GM21786 (cell line): ENCODE data around the gene NLN.
"Not testable (repeated sequence)": the region's sequence is repeated elsewhere in the genome, so short reads cannot be mapped to it uniquely, and the experiment has no call there.

ENCODE experiments used
- ATAC-seq: cut with Tn5 transposase; IDR thresholded peaks from one replicate; pipeline ENCODE4 v1.9.1; 2021; ENCODE audit not compliant: unreplicated experiment

NLN gene

GRCh38 chr5:65769539-65769938, 47.5 kb downstream of the NLN start:
- ATAC-seq: no peak

GRCh38 chr5:65771266-65771665, 49.3 kb downstream of the NLN start:
- ATAC-seq: no peak

- ATAC-seq: not testable (repeated sequence)
These were observed 51.0 kb downstream of the NLN start for GRCh38 chr5:65772963-65773362.

GRCh38 chr5:65774346-65774745, 52.3 kb downstream of the NLN start:
- no peak for ATAC-seq

- no peak for ATAC-seq
These were observed 53.5 kb downstream of the NLN start for GRCh38 chr5:65775476-65775875.

GRCh38 chr5:65776441-65777141, 54.6 kb downstream of the NLN start:
- no peak for ATAC-seq

GRCh38 chr5:65778126-65778525, 56.1 kb downstream of the NLN start:
- ATAC-seq: no peak

GRCh38 chr5:65779643-65780042, 57.6 kb downstream of the NLN start:
- ATAC-seq: no peak

GRCh38 chr5:65788296-65788695, 66.3 kb downstream of the NLN start:
- ATAC-seq: not testable (repeated sequence)

- no peak for ATAC-seq
These were observed 68.6 kb downstream of the NLN start for GRCh38 chr5:65790371-65791163.

- no peak for ATAC-seq
These were observed 70.0 kb downstream of the NLN start for GRCh38 chr5:65791712-65792673.

GRCh38 chr5:65796269-65796668, 74.3 kb downstream of the NLN start:
- no peak for ATAC-seq

- ATAC-seq: no peak
These were observed 74.8 kb downstream of the NLN start for GRCh38 chr5:65796751-65797316.

- ATAC-seq: no peak
These were observed 75.5 kb downstream of the NLN start for GRCh38 chr5:65797481-65797880.

- ATAC-seq: no peak
These were observed 77.9 kb downstream of the NLN start for GRCh38 chr5:65799857-65800256.

- no peak for ATAC-seq
These were observed 78.8 kb downstream of the NLN start for GRCh38 chr5:65800775-65801174.

- no peak for ATAC-seq
These were observed 79.4 kb downstream of the NLN start for GRCh38 chr5:65801352-65801783.

- no peak for ATAC-seq
These were observed 80.1 kb downstream of the NLN start for GRCh38 chr5:65802080-65802479.

GRCh38 chr5:65802820-65803219, 80.8 kb downstream of the NLN start:
- ATAC-seq: no peak

GRCh38 chr5:65803699-65804391, 81.8 kb downstream of the NLN start:
- no peak for ATAC-seq
